Stimulated activated CD4-positive, alpha-beta T cell treated with anti-CD3 and anti-CD28 coated beads, Interleukin-4, amount 100 ng/mL, for 48 hours (primary cell): ENCODE measurements around the gene DHRS2.
"Not testable (repeated sequence)": the region's sequence is repeated elsewhere in the genome, so short reads cannot be mapped to it uniquely, and the experiment has no call there.

Experiments used
- DNase-seq, 2 donors: peaks; one replicate each; pipeline ENCODE4 v3.0.0-alpha.2; 2020; ENCODE audit warnings: low read depth in 2 of 2

The DHRS2 gene

DNA sequence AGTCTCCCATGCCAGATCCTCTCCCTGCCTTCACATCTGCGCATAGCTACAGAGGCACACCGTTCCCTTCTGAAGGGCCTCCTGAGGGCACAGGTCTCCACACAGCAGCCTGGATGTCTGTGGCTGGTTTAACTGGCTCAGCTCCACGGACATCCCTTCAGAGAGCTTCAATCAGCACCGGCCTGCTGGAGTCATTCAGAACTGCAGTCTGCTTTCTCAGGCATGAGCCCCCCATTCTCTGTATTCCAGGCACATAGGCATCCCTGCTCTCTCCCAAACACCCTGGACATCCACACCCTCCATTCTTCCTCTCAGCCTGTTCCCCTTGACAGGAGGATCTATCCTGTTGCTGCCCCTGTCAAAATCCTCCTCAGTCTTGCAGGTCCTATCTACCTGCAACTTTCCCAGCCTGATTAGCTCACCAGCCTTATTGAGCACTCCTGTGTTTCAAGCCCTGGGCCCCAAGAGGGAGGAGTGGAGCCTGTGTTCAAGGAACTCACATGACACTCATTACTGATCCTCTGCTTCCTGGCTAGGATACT, 2.9 kb upstream of the DHRS2 start:
- DNase-seq = no peak

DNA sequence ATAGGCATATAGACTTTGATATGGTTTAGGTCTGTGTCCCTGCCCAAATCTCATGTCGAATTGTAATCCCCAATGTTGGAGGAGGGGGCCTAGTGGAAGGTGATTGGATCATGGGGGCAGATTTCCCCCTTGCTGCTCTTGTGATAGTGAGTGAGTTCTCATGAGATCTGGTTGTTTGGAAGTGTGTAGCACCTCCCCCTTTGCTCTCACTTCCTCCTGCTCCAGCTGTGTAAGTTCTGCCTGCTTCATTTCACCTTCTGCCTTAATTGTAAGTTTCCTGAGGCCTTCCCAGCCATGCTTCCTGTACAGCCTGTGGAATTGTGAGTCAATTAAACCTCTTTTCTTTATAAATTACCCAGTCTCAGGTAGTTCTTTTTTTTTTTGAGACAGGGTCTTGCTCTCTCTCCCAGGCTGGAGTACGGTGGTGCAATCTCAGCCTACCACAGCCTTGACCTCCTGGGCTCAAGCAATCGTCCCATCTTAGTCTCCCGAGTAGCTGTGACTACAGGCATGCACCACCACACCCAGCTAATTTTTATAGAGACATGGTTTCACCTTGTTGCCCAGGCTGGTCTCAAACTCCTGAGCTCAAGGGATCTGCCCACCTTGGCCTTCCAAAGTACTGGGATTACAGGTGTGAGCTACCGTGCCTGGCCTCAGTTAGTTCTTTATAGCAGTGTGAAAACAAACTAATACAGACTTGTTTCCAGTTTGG, 1.3 kb upstream of the DHRS2 start:
- not testable (repeated sequence) for DNase-seq

DNA sequence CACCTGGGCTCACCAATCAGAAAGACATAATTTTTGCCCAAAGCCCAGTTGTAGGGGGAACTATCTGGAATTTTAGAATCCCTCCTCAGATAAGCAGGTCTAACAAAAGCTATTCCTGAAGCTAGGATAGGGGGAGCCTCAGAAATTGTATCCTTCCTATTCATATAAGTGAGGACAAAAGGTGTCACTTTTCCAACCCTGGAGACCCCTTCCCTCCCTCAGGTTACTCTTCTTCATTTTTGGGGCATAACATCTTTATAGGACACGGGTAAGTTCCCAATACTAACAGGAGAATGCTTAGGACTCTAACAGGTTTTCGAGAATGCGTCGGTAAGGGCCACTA, 1.1 kb downstream of the DHRS2 start:
- not testable (repeated sequence) for DNase-seq

DNA sequence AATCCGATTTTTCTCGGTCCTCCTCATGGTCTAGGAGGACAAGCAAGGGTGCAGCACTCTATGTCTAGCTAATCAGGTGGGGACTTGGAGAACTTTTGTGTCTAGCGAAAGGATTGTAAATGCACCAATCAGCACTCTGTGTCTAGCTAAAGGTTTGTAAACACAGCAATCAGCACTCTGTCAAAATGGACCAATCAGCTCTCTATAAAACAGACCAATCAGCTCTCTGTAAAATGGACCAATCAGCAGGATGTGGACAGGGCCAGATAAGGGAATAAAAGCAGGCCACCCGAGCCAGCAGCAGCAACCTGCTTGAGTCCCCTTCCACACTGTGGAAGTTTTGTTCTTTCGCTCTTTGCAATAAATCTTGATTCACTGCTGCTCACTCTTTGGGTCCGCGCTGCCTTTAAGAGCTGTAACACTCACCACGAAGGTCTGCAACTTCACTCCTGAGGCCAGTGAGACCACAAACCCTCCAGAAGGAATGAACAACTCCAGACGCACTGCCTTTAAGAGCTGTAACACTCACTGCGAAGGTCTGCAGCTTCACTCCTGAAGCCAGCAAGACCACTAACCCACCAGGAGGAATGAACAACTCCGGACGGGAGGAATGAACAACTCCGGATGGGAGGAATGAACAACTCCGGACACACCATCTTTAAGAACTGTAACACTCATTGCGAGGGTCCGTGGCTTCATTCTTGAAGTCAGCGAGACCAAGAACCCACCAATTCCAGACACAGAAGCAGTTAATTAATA, 1.7 kb downstream of the DHRS2 start:
- not testable (repeated sequence) for DNase-seq

DNA sequence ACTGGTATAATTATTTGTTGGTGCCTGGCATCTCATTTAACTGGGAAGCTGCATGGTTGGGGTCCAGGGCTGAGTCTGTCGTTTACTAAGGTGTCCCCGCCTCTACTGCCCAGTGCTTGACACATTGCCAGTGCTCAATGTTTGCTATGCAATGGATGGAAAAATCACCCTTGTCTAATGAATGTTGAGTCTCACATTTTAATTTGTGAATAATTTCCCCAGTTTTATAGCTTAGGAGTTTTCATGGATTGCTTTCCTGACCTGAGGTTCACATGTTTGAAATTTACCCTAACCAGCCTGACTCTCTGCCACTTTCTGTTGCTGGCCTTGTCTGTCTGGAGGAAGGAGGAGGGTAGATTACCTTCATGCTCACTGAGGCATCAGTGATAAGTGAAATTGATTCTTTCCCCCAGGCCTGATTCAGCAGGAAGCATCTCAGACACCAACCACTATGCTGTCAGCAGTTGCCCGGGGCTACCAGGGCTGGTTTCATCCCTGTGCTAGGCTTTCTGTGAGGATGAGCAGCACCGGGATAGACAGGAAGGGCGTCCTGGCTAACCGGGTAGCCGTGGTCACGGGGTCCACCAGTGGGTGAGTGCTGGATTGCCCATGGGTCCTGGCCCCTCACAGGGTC, 2.4 kb downstream of the DHRS2 start:
- DNase-seq = no peak

DNA sequence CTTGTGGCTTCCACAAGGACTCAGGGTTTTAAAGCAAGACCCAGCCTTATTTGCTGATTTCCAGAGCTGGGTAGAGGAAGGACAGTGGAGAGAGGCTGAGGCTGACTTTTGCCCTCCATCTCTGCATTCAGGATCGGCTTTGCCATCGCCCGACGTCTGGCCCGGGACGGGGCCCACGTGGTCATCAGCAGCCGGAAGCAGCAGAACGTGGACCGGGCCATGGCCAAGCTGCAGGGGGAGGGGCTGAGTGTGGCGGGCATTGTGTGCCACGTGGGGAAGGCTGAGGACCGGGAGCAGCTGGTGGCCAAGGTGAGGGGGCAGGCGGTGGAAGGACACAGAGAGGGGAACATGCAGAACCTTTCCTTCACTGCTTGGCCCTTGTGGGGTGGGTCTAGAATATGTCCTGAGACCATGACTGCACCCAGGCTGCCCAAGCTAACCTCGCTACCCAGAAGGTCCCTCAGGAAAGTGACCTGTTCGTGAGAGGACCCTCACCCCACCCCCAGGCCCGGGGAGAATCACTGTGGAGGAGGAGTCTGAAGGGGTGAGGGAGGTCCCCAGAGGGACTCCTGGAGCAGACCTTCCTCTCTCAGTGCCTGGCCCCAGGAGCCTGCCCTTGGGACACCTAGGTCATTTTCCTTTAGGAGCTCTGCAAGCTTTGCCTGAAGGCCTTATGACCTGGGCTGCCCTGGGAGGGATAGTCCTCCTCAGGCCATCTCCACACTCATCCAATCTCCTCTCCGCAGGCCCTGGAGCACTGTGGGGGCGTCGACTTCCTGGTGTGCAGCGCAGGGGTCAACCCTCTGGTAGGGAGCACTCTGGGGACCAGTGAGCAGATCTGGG, 3.1 kb downstream of the DHRS2 start:
- DNase-seq = no peak

DNA sequence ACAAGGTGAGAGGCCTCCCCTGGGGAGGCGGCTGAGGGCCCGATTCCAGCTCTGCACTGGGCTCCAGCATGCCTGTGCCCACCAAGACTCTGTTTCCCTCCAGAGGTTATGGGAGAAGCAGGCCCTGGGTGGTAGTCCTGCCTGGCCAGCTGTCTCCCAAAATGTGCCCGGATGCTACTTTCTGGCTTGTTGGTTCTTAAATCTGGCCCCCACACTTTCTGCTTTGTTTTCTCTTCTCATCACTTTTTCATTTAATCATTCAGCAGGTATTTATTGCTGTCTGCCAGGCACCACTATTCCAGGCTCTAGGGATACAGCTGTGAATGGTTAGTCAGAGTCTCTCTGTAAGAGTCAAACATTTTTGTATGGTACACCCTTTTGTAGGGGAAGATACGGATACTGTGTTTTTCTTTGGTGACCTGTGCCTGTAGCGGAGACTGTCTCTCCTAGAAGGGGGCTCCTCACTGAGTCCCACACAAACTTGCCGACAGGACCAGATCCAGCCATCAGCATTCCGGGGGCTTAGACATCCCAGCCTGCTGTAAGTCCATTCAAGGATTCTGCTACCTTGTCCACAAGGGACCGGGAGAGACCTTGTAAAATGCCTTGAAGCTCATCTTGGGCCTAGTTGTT, 3.8 kb downstream of the DHRS2 start:
- no peak for DNase-seq

DNA sequence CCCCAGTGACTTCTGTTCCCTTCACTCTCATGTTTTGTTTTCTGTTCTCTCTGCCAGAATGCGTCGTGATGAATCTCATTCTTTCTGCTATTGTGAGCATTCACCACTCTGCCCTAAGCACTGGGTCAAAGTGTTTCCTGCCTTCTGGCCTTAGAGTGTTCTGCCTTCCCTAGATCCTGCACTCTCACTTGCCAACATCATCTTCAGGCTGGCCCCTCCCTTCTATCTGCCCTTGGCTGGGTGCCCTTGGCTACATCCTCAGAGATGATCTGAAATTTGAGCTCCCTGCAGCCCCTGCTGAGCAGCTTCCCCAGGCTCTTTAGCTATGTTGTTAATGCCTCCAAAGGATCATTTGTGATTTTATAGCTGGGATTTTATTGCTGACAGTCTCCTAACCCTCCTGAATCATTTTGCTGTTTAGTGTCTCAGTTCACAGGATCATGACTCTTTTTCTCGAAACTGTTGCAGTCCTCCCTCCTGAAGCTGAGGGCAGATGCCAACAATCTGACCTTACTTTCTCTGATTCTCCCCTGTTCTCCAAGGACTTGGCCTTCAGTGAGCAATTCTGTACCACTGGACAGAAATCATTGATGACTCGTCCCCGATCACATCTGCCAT, 4.5 kb downstream of the DHRS2 start:
- no peak for DNase-seq

DNA sequence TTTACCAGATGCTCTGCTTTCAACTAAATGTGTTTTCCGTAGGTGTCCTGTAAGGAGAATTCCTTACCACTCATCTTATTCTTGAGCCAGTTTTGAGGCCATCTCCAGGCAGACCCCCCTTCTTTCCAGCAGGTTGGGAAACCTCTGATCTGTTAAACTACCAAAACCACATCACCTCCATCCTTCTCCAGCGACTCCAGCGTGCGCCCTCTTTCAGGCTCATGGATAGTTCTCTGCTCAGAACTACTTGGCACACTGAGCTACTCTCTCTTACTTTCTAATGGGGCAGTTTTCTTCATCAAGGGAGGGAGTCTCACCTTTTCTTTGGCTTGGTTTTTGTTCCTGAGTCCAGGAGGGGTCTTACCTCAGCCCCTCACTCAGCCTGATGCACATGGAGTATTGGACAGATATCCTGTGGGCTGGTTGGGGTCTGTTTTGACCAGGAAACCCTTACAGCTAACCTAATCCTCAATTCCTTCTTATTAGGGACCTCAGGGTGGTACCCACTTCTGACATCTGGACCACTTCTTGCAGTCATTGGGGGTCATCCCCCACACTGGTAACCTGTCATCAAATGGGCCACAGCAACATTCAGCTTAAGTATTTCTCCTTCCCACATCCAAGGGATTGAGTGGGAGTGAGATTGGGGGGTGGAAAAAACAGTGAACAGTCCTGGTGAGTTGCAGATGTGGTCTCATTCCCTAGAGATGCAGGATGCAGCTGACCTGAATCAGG, 5.2 kb downstream of the DHRS2 start:
- DNase-seq = no peak

DNA sequence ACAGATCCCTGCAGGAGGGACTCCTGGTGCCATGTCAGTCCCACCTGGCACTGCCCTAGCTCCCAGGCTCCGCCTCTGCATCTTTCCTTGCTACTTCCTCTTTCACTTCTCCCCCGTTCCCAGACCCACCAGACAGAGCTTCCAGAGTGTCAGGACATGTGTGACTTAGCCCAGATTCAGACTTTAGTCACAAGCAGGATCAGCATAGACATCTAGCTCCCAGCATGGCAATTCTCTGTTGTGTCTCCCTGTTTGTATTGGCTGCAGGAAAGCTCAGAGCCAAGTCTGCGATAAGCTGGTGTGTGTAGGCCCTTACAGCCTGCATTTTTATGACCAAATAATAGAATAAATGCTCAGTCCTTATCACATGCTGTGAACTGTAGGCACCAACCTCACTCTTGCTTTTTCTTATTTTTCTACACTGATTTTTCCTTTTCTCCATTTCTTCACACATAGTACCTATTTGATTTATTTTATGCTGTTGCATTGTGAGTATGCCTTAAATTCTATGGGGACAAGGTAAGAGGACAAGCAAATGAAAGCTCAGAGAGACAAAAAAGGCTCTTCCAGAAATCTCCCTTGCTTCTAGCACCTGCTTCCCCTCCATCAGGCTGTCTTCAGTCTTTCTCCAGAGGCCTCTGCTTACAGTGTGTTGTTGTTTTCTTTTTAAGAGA, 5.9 kb downstream of the DHRS2 start:
- DNase-seq = no peak

DNA sequence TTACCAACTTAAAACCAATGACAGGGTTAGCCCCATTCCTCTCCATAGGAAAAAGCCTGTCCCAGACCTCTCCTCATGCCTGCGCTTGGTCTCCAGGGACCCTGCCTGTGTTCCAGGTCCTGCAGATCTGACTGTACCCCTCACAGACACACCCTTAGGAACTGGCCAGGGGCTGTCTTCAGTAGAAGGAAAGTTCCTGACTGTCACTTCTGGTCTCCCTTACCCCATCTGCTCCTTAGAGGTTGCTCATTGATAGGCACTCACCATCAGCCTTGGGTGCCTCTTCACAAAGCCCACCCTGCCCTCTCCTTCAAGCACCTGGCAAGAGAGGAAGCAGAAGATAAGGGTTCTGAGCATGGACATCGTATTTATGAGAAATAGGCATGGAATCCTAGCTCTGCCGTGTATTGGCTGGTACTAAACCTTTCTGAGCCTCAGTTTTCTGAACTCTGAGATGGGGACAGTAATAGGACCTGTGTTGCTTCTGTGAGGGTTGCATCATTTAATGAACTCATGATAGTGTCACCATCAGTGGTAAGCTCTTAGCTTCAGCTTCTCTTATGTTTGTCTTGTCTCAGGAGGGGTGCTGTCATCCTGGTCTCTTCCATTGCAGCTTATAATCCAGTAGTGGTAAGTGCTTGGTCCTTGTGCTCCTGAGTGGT, 7.5 kb downstream of the DHRS2 start:
- DNase-seq = no peak

DNA sequence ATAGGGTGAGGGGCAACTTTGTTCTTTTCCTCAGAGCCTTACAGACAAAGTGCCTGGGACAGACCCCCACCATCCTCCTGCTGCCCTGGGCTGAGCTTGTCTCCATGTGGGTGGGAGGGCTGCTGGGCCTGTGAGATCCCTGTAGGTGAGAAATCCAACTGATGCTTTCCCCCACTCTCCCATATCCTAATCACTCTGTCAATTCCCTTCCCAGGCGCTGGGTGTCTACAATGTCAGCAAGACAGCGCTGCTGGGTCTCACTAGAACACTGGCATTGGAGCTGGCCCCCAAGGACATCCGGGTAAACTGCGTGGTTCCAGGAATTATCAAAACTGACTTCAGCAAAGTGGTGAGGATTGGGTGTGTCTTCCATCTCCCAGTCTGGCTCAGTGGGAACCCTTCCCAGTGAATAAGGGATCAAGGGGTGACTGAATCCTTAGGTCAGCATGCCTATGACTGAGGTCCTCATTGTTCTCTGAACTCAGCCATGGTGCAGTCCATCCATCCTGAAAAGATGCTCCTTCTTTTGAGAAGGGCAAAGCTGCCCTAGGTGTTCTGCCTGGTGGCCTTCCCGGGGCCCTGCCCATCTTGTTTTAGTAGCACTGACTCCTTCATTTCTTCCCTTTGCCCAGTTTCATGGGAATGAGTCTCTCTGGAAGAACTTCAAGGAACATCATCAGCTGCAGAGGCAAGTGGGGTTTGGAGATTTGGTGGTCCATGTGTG, 8.2 kb downstream of the DHRS2 start:
- no peak for DNase-seq

DNA sequence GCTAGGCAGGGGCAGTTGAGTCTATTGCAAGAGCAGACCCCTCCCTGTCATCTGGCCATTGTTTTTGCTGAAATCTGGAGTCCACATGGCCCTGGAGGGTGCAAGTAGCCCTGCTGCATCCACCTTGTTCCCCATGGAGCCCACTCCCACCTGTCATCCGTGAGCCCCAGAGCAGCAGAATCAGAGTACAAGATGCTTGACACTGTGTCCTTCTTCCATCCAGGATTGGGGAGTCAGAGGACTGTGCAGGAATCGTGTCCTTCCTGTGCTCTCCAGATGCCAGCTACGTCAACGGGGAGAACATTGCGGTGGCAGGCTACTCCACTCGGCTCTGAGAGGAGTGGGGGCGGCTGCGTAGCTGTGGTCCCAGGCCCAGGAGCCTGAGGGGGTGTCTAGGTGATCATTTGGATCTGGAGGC, 8.8 kb downstream of the DHRS2 start:
- no peak for DNase-seq

DNA sequence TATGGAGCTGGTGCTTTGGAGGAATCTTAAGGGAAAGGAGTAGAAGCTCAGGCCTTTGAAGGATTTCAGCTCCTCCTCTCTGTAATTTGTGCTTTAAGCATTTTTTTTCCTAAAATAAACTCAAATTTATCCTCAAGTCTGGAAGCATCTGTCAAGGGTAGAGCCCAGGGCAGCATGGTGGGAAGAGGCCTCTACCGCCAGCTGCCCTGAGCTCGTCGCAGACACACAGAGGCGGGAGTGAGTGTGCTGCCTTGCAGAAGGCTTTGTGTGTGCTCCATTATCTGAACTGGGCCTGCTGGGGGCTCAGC, 9.3 kb downstream of the DHRS2 start:
- no peak for DNase-seq

DNA sequence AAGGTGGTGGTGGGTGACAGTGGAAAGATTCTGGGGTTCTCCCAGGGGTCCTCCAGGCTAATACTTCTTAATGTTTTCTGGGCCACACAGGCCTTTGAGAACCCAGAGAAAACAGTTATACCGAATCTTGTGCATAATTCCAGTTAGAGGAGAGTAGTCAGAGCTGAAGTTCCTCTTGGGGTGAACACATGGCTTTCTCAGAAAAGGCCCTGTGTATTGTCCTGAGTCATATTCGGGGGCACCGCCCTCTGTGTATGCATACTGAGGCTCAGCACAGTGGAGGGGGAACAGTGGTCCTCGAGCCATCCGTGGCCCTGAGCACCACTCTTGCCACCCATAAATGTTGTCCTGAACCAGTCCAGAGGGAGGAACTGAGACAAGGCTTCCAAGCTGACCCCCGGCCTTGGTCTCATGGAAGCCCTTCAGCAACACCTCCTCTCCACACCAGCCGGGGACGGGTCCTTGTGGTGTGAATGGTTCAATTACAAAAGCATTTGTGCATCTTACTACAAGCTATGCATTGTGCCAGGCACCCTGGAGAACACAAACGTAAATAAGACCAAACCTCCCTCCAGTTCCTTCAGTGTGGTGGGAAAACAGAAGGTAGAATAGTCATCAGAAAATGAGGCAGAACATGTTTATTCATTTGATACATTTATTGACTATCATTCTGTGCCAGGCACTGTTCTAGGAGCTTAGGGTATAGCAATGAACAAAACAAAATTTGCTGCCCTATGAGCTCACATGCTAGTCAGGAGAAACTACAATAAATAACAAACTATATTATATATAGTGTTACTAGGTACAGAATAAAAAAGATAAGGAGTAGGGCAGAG, 9.9 kb downstream of the DHRS2 start:
- no peak for DNase-seq

DNA sequence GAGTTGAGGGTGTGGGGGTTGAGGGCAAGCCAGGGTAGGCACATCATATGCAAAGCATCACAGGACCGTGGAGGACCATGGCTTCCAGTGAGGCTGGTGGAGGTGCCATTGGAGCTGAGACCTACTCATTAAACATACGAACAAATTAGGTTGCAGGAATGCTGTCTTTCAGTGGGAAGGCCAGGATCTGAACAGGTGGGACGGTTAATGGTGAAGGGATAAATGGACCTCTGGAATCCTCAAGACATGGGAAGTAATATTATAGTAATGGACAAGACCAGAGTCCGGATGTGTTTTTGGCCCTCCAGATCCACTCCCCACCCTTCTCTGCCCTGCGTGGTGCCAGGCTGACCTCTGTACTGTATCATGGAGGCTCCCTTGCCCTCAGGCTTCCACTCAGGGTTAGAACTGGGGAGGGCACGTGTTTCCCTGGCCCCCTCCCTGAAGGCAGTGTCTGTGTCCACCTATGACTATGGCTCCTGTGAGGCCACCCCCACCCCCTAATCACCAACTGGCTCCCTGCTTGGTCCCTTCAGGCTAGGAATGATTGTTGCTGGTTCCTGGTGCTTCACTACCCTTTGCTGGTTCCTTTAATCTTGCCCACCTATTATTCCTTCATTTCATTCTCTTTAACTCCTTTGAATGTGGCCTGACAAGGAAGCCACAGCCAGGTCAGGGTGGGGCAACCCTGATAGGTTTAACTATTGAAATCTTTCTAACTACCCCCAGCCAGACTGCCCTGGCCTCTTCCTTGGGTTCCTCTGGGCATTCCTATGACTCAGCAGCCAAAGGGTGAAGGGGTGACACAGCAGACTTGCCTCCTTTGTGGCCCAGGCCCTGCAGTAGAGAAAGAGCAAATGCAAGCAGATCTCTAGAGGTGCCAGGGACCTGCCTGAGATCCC, 10.7 kb downstream of the DHRS2 start:
- no peak for DNase-seq

DNA sequence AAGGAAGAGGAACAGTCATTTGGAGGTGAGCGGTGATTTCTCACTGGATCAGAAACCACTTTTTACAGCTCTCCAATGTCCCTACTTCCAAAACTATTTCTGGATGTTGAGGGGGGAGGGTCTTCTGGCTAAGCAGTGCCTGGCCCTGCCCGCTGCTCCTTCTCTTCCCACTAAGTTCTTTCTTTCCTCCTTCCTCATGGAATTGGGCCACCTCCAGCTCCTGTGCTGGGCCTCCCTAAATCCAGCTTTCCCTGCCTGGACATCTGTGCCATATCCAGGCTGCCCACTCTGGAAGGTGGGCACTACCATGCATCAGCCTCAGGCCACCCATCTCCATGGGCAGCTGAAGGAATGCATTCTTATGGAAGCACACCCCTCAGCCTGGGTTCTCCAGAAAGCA, 11.5 kb downstream of the DHRS2 start:
- DNase-seq = no peak
